IPS-15b (cell line): ENCODE measurements around the gene GTSF1L.

Experiments
- H3K27me3 ChIP-seq: one replicate; pipeline ENCODE4 v1.6.1; 2013; ENCODE audit warnings: low read length; ENCODE audit not compliant: control insufficient read depth, insufficient read depth
- H3K36me3 ChIP-seq: one replicate; pipeline ENCODE4 v1.6.1; 2013; ENCODE audit warnings: low read length; ENCODE audit not compliant: control insufficient read depth, insufficient read depth
- H3K4me1 ChIP-seq: one replicate; pipeline ENCODE4 v1.6.1; 2013; ENCODE audit warnings: mild to moderate bottlenecking, low read length; ENCODE audit not compliant: control insufficient read depth, insufficient read depth
- H3K4me3 ChIP-seq: one replicate; pipeline ENCODE4 v1.5.1; 2013; ENCODE audit warnings: low read depth, low read length
- H3K9ac ChIP-seq: one replicate; pipeline ENCODE4 v1.6.1; 2013; ENCODE audit warnings: low read depth, mild to moderate bottlenecking, low read length
- H3K9me3 ChIP-seq: one replicate; pipeline ENCODE4 v1.6.1; 2013; ENCODE audit warnings: mild to moderate bottlenecking, low read length; ENCODE audit not compliant: control insufficient read depth, insufficient read depth

Gene GTSF1L

GRCh38 chr20:43755851-43756250 lies 29.0 kb upstream of the GTSF1L start:
- Histone ChIP-seq H3K4me1 (no peaks in the 10 kb centered on the region), H3K9ac (no peak overlapping the region), H3K27me3 (no peaks in the 10 kb centered on the region), H3K9me3 (no peaks in the 10 kb centered on the region), H3K36me3 (no peaks in the 10 kb centered on the region), H3K4me3 (no peak overlapping the region)

GRCh38 chr20:43755390-43755789 lies 28.6 kb upstream of the GTSF1L start:
- H3K4me3 ChIP-seq = no peak overlapping the region
- H3K27me3 ChIP-seq = no peaks in the 10 kb centered on the region
- H3K4me1 ChIP-seq = no peaks in the 10 kb centered on the region
- no peak overlapping the region for H3K9ac ChIP-seq
- H3K36me3 ChIP-seq = no peaks in the 10 kb centered on the region
- no peaks in the 10 kb centered on the region for H3K9me3 ChIP-seq

- no peak overlapping the region for H3K9ac ChIP-seq
Measured at GRCh38 chr20:43752561-43753301, 25.9 kb upstream of the GTSF1L start.

DNA sequence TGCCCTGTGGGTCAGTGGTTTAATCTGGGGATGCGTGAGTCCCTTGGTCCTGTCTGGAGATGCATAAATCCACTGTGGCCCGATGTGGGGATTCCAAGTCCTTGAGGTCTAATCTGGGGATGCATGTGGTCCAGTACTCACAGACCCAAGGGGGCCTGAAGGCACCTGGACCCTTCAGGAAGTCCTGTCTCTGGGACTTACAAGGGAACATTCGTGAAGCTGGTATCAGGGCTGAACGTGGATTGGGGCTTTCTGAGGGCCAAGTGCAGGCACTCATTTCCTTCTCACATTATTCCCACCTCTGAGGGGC lies 25.2 kb upstream of the GTSF1L start:
- Histone ChIP-seq H3K4me3 (no peak overlapping the region), H3K9ac (no peak overlapping the region), H3K27me3 (peaks cover 3% of the 10 kb centered on the region), H3K36me3 (no peaks in the 10 kb centered on the region), H3K4me1 (peaks cover 1% of the 10 kb centered on the region), H3K9me3 (no peaks in the 10 kb centered on the region)

More at GRCh38 chr20:43752561-43753301, 25.9 kb upstream of the GTSF1L start:
- Histone ChIP-seq H3K36me3 (no peaks in the 10 kb centered on the region), H3K9me3 (no peaks in the 10 kb centered on the region), H3K4me3 (no peak overlapping the region), H3K27me3 (peaks cover 3% of the 10 kb centered on the region), H3K4me1 (no peaks in the 10 kb centered on the region)

DNA sequence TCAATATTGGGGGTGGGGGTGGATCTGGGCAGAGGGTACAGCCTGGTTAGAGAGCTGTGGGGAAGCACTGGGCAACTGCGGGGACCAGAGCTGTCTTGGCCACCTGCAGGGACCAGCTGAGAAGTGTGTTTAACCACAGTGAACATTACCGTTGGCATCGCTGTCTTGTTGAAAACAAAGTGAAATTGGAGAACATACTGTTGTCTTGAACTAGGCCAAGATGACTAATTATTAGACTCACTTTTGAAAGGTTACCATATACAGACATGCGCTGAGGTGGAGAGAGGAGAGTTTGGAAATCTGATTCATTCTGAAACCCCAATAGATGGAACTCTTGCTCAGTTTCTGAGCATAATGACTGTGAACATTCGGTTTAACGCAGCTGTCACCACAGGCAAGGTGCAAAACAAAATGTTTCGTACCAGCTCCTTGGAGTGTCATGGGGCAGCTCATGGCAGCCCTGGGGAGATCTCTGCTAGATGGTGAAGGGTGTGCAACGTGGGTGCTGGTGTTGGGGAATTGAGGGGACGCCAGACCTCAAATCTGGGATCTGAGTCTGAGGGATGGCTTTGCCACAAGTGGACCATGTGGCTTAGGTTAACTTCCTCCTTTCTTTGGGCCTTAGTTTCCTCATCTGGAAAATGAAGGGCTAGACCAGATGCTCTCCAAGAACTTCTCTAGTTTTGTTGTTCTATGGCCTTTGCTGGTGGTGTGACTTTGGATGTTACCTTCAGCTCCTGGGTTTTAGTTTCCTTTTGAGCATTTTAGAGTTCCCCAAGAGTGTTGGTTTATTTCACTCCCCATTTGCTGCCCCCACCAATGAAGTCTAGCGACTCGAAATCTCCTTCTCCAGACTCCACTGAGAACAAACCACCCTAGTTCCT lies 24.6 kb upstream of the GTSF1L start:
- Histone ChIP-seq H3K36me3 (no peaks in the 10 kb centered on the region), H3K9ac (no peak overlapping the region), H3K4me1 (peaks cover 3% of the 10 kb centered on the region), H3K9me3 (no peaks in the 10 kb centered on the region), H3K27me3 (peaks cover 3% of the 10 kb centered on the region), H3K4me3 (no peak overlapping the region)

DNA sequence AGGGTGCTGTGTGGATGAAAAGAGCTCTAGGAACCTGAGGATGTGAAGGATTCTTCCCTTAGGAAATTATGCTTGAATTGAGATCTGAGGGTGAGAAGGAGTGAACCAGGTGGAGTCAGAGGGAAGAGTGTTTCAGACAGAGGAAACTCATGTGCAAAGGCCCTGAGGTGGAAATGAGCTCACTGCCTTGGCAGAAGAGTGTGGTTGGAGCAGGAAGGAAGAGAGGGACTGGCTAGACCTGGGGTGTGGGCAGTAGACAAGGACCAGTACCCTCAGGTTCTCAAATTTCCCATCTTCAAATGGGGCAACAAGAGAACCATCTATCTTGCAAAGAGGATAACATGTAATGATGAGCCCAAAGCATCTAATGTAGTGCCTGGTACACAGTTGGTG lies 24.0 kb upstream of the GTSF1L start:
- no peak overlapping the region for H3K9ac ChIP-seq
- no peaks in the 10 kb centered on the region for H3K36me3 ChIP-seq
- H3K27me3 ChIP-seq = peaks cover 3% of the 10 kb centered on the region
- no peaks in the 10 kb centered on the region for H3K9me3 ChIP-seq
- peaks cover 6% of the 10 kb centered on the region for H3K4me1 ChIP-seq
- H3K4me3 ChIP-seq = no peak overlapping the region

DNA sequence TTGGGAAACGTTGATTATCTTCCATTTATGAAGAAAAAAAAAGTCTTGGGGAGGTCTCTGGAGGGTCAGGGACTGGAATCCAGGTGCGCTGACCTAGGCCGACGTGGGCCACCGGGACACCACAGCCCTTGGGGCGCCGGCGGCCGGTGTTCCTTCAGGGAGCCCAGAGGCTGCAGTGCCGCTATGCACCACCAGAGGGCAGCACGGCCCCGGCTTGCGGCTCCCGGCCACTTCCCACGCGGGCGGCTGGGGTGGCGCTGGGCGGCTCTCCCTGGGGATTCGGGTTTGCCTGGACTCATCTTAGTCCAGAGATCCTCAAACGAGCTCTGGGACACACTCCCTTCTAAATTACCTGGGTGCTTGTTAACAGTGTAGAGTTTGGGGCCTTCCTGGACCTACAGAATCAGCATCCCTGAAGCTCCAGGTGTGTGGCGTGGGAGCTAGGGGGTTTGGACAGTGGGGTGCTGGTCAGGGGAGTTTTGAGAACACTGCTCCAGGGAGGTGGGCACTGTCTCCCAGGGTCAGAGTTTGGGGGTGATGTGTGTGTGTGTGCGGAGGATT lies 23.0 kb upstream of the GTSF1L start:
- H3K9me3 ChIP-seq = no peaks in the 10 kb centered on the region
- H3K36me3 ChIP-seq = no peaks in the 10 kb centered on the region
- H3K27me3 ChIP-seq = peaks cover 3% of the 10 kb centered on the region
- H3K9ac ChIP-seq = no peak overlapping the region
- H3K4me1 ChIP-seq = peaks cover 6% of the 10 kb centered on the region
- peak overlapping the region; percentile 8 for H3K4me3 ChIP-seq

GRCh38 chr20:43748274-43748673 lies 21.5 kb upstream of the GTSF1L start:
- Histone ChIP-seq H3K4me3 (no peak overlapping the region), H3K9me3 (no peaks in the 10 kb centered on the region), H3K27me3 (peaks cover 3% of the 10 kb centered on the region), H3K4me1 (peaks cover 6% of the 10 kb centered on the region), H3K36me3 (no peaks in the 10 kb centered on the region), H3K9ac (no peak overlapping the region)

DNA sequence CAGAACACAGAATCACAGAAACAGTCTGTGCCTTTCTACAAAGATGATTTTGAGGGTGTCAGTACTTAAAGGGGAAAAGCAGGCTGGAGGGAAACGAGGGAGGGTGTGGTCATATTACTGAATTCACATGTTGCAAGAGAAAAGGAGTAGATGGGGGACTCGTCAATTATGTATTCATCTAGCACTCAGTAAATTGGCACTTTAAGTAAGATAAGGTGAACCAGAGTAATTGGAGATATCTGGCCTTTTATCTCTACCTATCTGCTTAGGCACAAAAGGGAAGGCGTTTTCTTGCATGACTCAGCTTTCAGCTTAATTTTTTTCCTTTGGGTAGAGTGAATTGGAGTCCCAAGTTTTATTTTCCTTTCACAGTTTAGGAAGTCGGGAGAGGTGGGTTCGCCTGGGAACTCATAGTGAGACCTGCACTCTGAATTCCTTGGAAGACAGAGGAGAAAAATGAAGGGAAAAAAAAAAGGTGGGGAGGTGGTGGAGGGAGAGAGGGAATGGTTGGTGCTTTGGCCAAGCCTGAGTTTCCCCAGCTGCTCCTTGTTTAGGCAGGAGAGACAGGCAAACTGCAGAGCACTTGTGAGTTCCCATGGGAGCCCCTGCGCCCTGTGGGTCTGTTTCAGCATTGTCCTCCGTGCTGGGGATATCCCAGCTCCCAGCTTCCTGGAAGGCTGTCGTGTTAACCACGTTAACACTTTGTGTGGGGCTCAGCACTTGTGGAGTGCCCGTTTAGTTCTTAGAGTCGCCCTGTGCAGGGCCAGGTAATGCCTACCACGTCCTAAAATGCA lies 19.7 kb upstream of the GTSF1L start:
- H3K4me3 ChIP-seq = no peak overlapping the region
- peaks cover 6% of the 10 kb centered on the region for H3K4me1 ChIP-seq
- H3K9me3 ChIP-seq = no peaks in the 10 kb centered on the region
- no peak overlapping the region for H3K9ac ChIP-seq
- H3K36me3 ChIP-seq = no peaks in the 10 kb centered on the region
- peaks cover 3% of the 10 kb centered on the region for H3K27me3 ChIP-seq

DNA sequence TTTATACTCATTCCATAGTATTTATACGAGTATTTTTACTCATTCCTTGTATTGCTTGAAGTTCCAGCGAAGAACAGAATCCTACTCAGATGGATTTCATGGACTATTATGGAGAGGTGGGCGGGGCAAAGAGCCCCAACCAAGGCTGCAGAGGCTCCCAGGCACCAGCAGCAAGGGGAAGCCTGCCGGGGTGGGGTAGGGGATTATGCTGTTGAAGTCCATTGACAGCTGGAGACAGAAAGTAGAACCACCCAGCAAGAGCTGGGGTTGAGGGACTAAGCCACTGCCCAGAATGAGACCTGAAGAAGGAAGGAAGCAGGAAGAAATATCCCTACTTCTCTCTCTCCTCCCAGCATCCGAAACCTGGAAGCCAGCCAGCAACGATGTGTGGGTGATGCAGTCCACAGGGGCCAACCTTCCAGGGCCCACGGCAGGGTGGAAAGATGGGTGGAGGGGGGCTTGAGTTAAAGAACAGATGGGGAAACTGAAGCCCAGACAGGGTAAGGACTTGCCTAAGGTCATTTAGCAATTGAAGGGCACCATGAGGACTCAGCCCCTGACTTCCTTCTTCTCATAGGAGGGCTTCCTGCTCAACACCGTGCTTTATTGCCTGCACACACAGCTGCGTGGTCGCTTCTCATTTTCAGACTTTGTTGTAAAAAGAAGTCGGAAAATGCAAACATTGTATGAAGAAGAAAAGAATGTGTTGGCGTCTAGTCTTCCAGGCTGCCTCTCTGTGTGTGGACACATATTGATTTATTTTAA lies 18.3 kb upstream of the GTSF1L start:
- no peak overlapping the region for H3K9ac ChIP-seq
- no peaks in the 10 kb centered on the region for H3K36me3 ChIP-seq

GRCh38 chr20:43744151-43744611 lies 17.4 kb upstream of the GTSF1L start:
- H3K27me3 ChIP-seq = no peaks in the 10 kb centered on the region
- no peak overlapping the region for H3K9ac ChIP-seq
- no peaks in the 10 kb centered on the region for H3K36me3 ChIP-seq
- no peaks in the 10 kb centered on the region for H3K9me3 ChIP-seq
- peaks cover 6% of the 10 kb centered on the region for H3K4me1 ChIP-seq
- no peak overlapping the region for H3K4me3 ChIP-seq

More for the DNA sequence above, 18.3 kb upstream of the GTSF1L start:
- H3K4me3 ChIP-seq = no peak overlapping the region
- H3K9me3 ChIP-seq = no peaks in the 10 kb centered on the region
- peaks cover 6% of the 10 kb centered on the region for H3K4me1 ChIP-seq
- H3K27me3 ChIP-seq = peaks cover 1% of the 10 kb centered on the region
